Activated CD8-positive, alpha-beta T cell treated with anti-CD3 and anti-CD28 coated beads for 36 hours (primary cell): ENCODE measurements around the gene CFAP43. TPM values are rescaled to one million over a fixed set of nuclear protein-coding genes. Genes with fewer than 3 reads are reported as not detected.

Source experiments
- ATAC-seq: fragments of 200-7000 bp; cut with Tn5 transposase; one replicate; pipeline ENCODE4 v1.10.0; 2021; ENCODE audit warnings: mild to moderate bottlenecking, moderate library complexity
- CTCF ChIA-PET: fragments of 350-600 bp; sonication (Branson Sonifier 250); formaldehyde crosslinking; loops from one replicate; lab custom pipeline; 2021; ENCODE audit warnings: antibody characterized with exemption; lab: Charles Lee
- POLR2A ChIA-PET: fragments of 350-600 bp; sonication (Branson Sonifier 250); formaldehyde crosslinking; loops from one replicate; lab custom pipeline; 2021; ENCODE audit warnings: antibody characterized with exemption; lab: Charles Lee
- DNase-seq: peaks from one replicate; pipeline ENCODE4 v3.0.0-alpha.2; 2020
- H3K27ac Mint-ChIP-seq: one replicate; pipeline ENCODE4 v1.8.0; 2021; ENCODE audit warnings: mild to moderate bottlenecking, mixed read lengths
- H3K27me3 Mint-ChIP-seq: one replicate; pipeline ENCODE4 v1.8.0; 2021; ENCODE audit warnings: mixed read lengths
- H3K36me3 Mint-ChIP-seq: one replicate; pipeline ENCODE4 v1.8.0; 2021; ENCODE audit warnings: low read depth, mixed read lengths
- H3K4me1 Mint-ChIP-seq: one replicate; pipeline ENCODE4 v1.8.0; 2021; ENCODE audit warnings: low read depth, mixed read lengths
- H3K4me3 Mint-ChIP-seq: one replicate; pipeline ENCODE4 v1.8.0; 2021; ENCODE audit warnings: mild to moderate bottlenecking, moderate library complexity, mixed read lengths
- H3K9me3 Mint-ChIP-seq: one replicate; pipeline ENCODE4 v1.8.0; 2021; ENCODE audit warnings: mixed read lengths
- CTCF ChIP-seq: fragments of 200-600 bp; IDR thresholded peaks from one replicate; pipeline ENCODE4 v1.8.0; 2022; ENCODE audit warnings: antibody characterized with exemption, mild to moderate bottlenecking
- intact Hi-C: fragments of 100-400 bp; cut with micrococcal nuclease; formaldehyde crosslinking; loops from one replicate; pipeline ENCODE4 v1.10.0; 2022
- total RNA-seq, 2 experiments: library from RNA; stranded (reverse); gene quantifications; one replicate each; pipeline ENCODE4 v1.2.3, GENCODE V29; 2021

Gene CFAP43
- total RNA-seq, 2 experiments from 2014 or later: 0.16 TPM; not detected in 1

GRCh38 chr10:104209575-104210198 lies 22.5 kb downstream of the CFAP43 start:
- Mint-ChIP-seq H3K9me3 (no peaks in the 10 kb centered on the region), H3K27me3 (peaks cover 6% of the 10 kb centered on the region)
- POLR2A ChIA-PET: no interaction called here

GRCh38 chr10:104208730-104209129 lies 23.4 kb downstream of the CFAP43 start:
- DNase-seq: no peak
- ChIA-PET POLR2A (no interaction called here), CTCF (no interaction called here)
- Mint-ChIP-seq H3K9me3 (no peaks in the 10 kb centered on the region), H3K27me3 (peaks cover 6% of the 10 kb centered on the region), H3K27ac (no peak overlapping the region), H3K36me3 (no peaks in the 10 kb centered on the region), H3K4me3 (no peak overlapping the region), H3K4me1 (no peaks in the 10 kb centered on the region)
- intact Hi-C loops: loop anchor here (10.0 kb wide), 1 partner anchor 324 kb away; no protein-coding TSS in a partner anchor
- no peak for TF ChIP-seq CTCF
- no peak for ATAC-seq

More at GRCh38 chr10:104209575-104210198, 22.5 kb downstream of the CFAP43 start:
- H3K27ac Mint-ChIP-seq: no peak overlapping the region
- CTCF ChIA-PET: interaction anchor here (0.7 to 1.6 kb wide), 4 partner anchors 70 to 322 kb away, joined by 3 to 7 read pairs (median 3); no protein-coding TSS in a partner anchor
- peak; percentile 54 for TF ChIP-seq CTCF
- no peaks in the 10 kb centered on the region for H3K36me3 Mint-ChIP-seq
- no peak overlapping the region for H3K4me3 Mint-ChIP-seq
- intact Hi-C loops: loop anchor here (10.0 kb wide), 1 partner anchor 325 kb away; no protein-coding TSS in a partner anchor
- no peaks in the 10 kb centered on the region for H3K4me1 Mint-ChIP-seq
- ATAC-seq (peak; percentile 65), DNase-seq (peak; percentile 63)

- no peaks in the 10 kb centered on the region for H3K9me3 Mint-ChIP-seq
- no peak for ATAC-seq
- H3K27me3 Mint-ChIP-seq: peaks cover 6% of the 10 kb centered on the region
- no peak overlapping the region for H3K4me3 Mint-ChIP-seq
- H3K36me3 Mint-ChIP-seq: no peaks in the 10 kb centered on the region
- intact Hi-C loops: loop anchor here (10.0 kb wide), 1 partner anchor 317 kb away; no protein-coding TSS in a partner anchor
- DNase-seq: no peak
- ChIA-PET CTCF (no interaction called here), POLR2A (no interaction called here)
- H3K4me1 Mint-ChIP-seq: no peaks in the 10 kb centered on the region
- no peak overlapping the region for H3K27ac Mint-ChIP-seq
- no peak for TF ChIP-seq CTCF
Measured at GRCh38 chr10:104202231-104202630, 29.9 kb downstream of the CFAP43 start.

GRCh38 chr10:104201636-104202035 lies 30.5 kb downstream of the CFAP43 start:
- Mint-ChIP-seq H3K9me3 (no peaks in the 10 kb centered on the region), H3K4me3 (no peak overlapping the region), H3K4me1 (no peaks in the 10 kb centered on the region), H3K36me3 (no peaks in the 10 kb centered on the region), H3K27ac (no peak overlapping the region), H3K27me3 (peaks cover 6% of the 10 kb centered on the region)
- TF ChIP-seq CTCF: no peak
- ChIA-PET POLR2A (no interaction called here), CTCF (no interaction called here)
- no peak for ATAC-seq
- DNase-seq: no peak
- intact Hi-C loops: loop anchor here (10.0 kb wide), 1 partner anchor 317 kb away; no protein-coding TSS in a partner anchor

GRCh38 chr10:104199567-104199966 lies 32.6 kb downstream of the CFAP43 start:
- Mint-ChIP-seq H3K9me3 (no peaks in the 10 kb centered on the region), H3K36me3 (no peaks in the 10 kb centered on the region), H3K4me1 (no peaks in the 10 kb centered on the region), H3K27ac (no peak overlapping the region), H3K4me3 (no peak overlapping the region), H3K27me3 (peaks cover 5% of the 10 kb centered on the region)
- TF ChIP-seq CTCF: no peak
- ChIA-PET CTCF (no interaction called here), POLR2A (interaction anchor here (0.7 kb wide), 1 partner anchor 16 kb away, joined by 3 read pairs; no protein-coding TSS in a partner anchor)
- no peak for DNase-seq
- no peak for ATAC-seq
- intact Hi-C loops: no loop called here
